Heart right ventricle (tissue), 16 donors: Measurements from ENCODE around the gene MAGI2. TPM values are rescaled to one million over a fixed set of nuclear protein-coding genes. Genes with fewer than 3 reads are reported as not detected.

Source experiments
- ATAC-seq, 8 donors: fragments of 200-7000 bp; cut with Tn5 transposase; one replicate each; pipeline ENCODE4 v1.9.1; 2020; ENCODE audit warnings: mild to moderate bottlenecking in 8 of 8, moderate library complexity in 8 of 8, moderate number of reproducible peaks in 1 of 8
- DNase-seq, 2 donors: peaks; one replicate each; pipeline ENCODE4 v3.0.0-alpha.2; 2020
- H3K27ac ChIP-seq, 10 donors: fragments of 200-600 bp; sonication (generic) in 2 of 10; one replicate each; pipeline versions ENCODE4 v1.5.0 to v1.8.0; 2020 to 2022; ENCODE audit warnings: mild to moderate bottlenecking in 3 of 10
- H3K27me3 ChIP-seq, 7 donors: fragments of 200-600 bp; one replicate each; pipeline ENCODE4 v1.8.0; 2021 to 2022; ENCODE audit warnings: mild to moderate bottlenecking in 2 of 7
- H3K36me3 ChIP-seq, 9 donors: fragments of 200-600 bp; sonication (generic) in 1 of 9; one replicate each; pipeline versions ENCODE4 v1.5.0 to v1.8.0; 2020 to 2022; ENCODE audit warnings: mild to moderate bottlenecking in 2 of 9
- H3K4me1 ChIP-seq, 9 donors: fragments of 200-600 bp; sonication (generic) in 1 of 9; one replicate each; pipeline versions ENCODE4 v1.5.0 to v1.8.0; 2020 to 2022; ENCODE audit warnings: mild to moderate bottlenecking in 4 of 9
- H3K4me3 ChIP-seq, 10 donors: fragments of 200-600 bp; sonication (generic) in 2 of 10; one replicate each; pipeline versions ENCODE4 v1.5.0 to v1.8.0; 2020 to 2022; ENCODE audit warnings: mild to moderate bottlenecking in 7 of 10, moderate library complexity in 2 of 10
- H3K9me3 ChIP-seq, 11 donors: fragments of 200-600 bp in 10 of 11; sonication (generic) in 2 of 11; one replicate each; pipeline versions ENCODE4 v1.5.0 to v1.8.0; 2013 to 2022; ENCODE audit warnings: mild to moderate bottlenecking in 2 of 11, control low read depth in 1 of 11, moderate library complexity in 1 of 11
- WGBS, 2 donors: extraction: QIAGEN DNeasy Blood & Tissue Kit; methylation state at CpG; one replicate each; pipeline ENCODE4 v1.1.7; 2013; ENCODE audit warnings: inconsistent platforms in 1 of 2; 5-methylcytosine and 5-hydroxymethylcytosine counted together
- intact Hi-C, 10 donors: fragments of 100-400 bp; cut with DNase I; formaldehyde crosslinking; loops; one replicate each; pipeline versions ENCODE4 v1.11.1 to v1.14.2; 2022
- polyA plus RNA-seq, 2 donors: library from polyadenylated mRNA; stranded (reverse); fragments of 200-250 nt; gene quantifications; one replicate each; pipeline ENCODE4 v1.2.3, GENCODE V29; 2013
- total RNA-seq, 10 donors: library from RNA; stranded (reverse); fragmentation: NEBNext Ultra II Directional in 3 of 10; extraction: Animal tissue kit (Norgen Biotek cat#: 25700) in 3 of 10; gene quantifications; one replicate each; pipeline versions ENCODE4 v1.2.1 to v1.2.4, GENCODE V29; 2021 to 2023
- TF ChIP-seq, protein P1 (sequence below), 9 donors: fragments of 200-600 bp; sonication (generic) in 2 of 9; IDR thresholded peaks; one replicate each; pipeline versions ENCODE4 v1.5.0 to v1.8.0; 2021 to 2022; ENCODE audit warnings: antibody characterized with exemption in 9 of 9, mild to moderate bottlenecking in 5 of 9, moderate library complexity in 1 of 9
- donor health status: Arrhythmogenic right ventricular cardiomyopathy.
- donor health status: ischemic (EF 13 %, LVEDD 7.1; RV severe dilation, severe dysfunction).
- donor health status: healthy with polysubstance abuse.
- donor health status: DM: no; HTN: yes; CAD: no.
- donor health status: DM: no; HTN: no; CAD: no.
- donor health status: ischemic (EF 25% LVEDD 6.9; RV normal size, moderate dysfunction).
- donor health status: ischemic (EF 25% LVEDD 5.7; RV mildly dilated, moderate dysfunction).
- donor health status: healthy.
- donor health status: DM: yes; HTN: yes; CAD: no.
- donor health status: Ischemic cardiomyopathy.
- donor health status: ischemic (EF 35%, LVEDD 5.7; RV mildly dilated, moderate dysfunction).
- donor health status: nonischemic (EF 11% LVEDD 7.7; RV severe dilation, severe dysfunction).
- donor health status: DM: yes; HTN: yes; CAD: no.
- donor health status: PGD.
- donor health status: ischemic (EF 29% LVEDD 5.4; RV normal size, mild dysfunction).
- donor health status: nonischemic (EF 23%, LVEDD 6.1; RV moderate dilation, normal function).

Gene MAGI2
- total and polyA plus RNA-seq, 12 donors = 0.83 to 6.0 (median 4.1) TPM

GRCh38 chr7:79312022-79312421 is 141.4 kb downstream of the MAGI2 start:
- intact Hi-C loops = no loop called here
- no peak overlapping the region for H3K4me3 ChIP-seq
- peaks cover 0 to 3% (median 0%) of the 10 kb centered on the region in 9 donors for H3K4me1 ChIP-seq
- no peak overlapping the region for H3K27ac ChIP-seq
- TF ChIP-seq, protein P1, sequence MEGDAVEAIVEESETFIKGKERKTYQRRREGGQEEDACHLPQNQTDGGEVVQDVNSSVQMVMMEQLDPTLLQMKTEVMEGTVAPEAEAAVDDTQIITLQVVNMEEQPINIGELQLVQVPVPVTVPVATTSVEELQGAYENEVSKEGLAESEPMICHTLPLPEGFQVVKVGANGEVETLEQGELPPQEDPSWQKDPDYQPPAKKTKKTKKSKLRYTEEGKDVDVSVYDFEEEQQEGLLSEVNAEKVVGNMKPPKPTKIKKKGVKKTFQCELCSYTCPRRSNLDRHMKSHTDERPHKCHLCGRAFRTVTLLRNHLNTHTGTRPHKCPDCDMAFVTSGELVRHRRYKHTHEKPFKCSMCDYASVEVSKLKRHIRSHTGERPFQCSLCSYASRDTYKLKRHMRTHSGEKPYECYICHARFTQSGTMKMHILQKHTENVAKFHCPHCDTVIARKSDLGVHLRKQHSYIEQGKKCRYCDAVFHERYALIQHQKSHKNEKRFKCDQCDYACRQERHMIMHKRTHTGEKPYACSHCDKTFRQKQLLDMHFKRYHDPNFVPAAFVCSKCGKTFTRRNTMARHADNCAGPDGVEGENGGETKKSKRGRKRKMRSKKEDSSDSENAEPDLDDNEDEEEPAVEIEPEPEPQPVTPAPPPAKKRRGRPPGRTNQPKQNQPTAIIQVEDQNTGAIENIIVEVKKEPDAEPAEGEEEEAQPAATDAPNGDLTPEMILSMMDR (IDR thresholded peaks at IDR 0.05) = no peak
- no peaks in the 10 kb centered on the region for H3K27me3 ChIP-seq
- H3K36me3 ChIP-seq = no peaks in the 10 kb centered on the region
- ATAC-seq (no peak), DNase-seq (no peak)
- WGBS, 2 donors = 87 to 96% methylated on average over 3 of the region's 3 CpGs
- H3K9me3 ChIP-seq = no peaks in the 10 kb centered on the region

- Histone ChIP-seq H3K4me1 (peaks cover 0 to 3% (median 0%) of the 10 kb centered on the region in 9 donors), H3K36me3 (no peaks in the 10 kb centered on the region), H3K27me3 (no peaks in the 10 kb centered on the region), H3K9me3 (no peaks in the 10 kb centered on the region), H3K27ac (no peak overlapping the region), H3K4me3 (no peak overlapping the region)
- DNase-seq = no peak
- intact Hi-C loops = loop anchor here in 2 of 10 donors (10.0 kb wide), 2 partner anchors 147 to 707 kb away; partner anchors contain the start of gene MAGI2 (in 1 of the 2)
- ATAC-seq = peak in 4 of 8 donors; percentile 53 to 89 (median 72)
- TF ChIP-seq, protein P1 (IDR thresholded peaks at IDR 0.05) = peak in 3 of 9 donors; percentile 7 to 37 (median 21)
- 51 to 57% methylated on average over 4 of the region's 4 CpGs for WGBS, 2 donors
Observed at GRCh38 chr7:79308192-79308591, 145.3 kb downstream of the MAGI2 start.

- TF ChIP-seq, protein P1 (IDR thresholded peaks at IDR 0.05) = no peak
- DNase-seq = no peak
- intact Hi-C loops = loop anchor here in 2 of 10 donors (10.0 kb wide), 2 partner anchors 147 to 707 kb away; partner anchors contain the start of gene MAGI2 (in 1 of the 2)
- no peaks in the 10 kb centered on the region for H3K9me3 ChIP-seq
- 77 to 84% methylated on average over 3 of the region's 3 CpGs for WGBS, 2 donors
- no peaks in the 10 kb centered on the region for H3K36me3 ChIP-seq
- H3K27me3 ChIP-seq = no peaks in the 10 kb centered on the region
- no peak overlapping the region for H3K27ac ChIP-seq
- H3K4me1 ChIP-seq = peaks cover 0 to 3% (median 0%) of the 10 kb centered on the region in 9 donors
- H3K4me3 ChIP-seq = no peak overlapping the region
- ATAC-seq = no peak
Observed at GRCh38 chr7:79307376-79307775, 146.1 kb downstream of the MAGI2 start.

- intact Hi-C loops = loop anchor here in 2 of 10 donors (10.0 kb wide), 2 partner anchors 150 to 710 kb away; partner anchors contain the start of gene MAGI2 (in 1 of the 2)
- ATAC-seq = no peak
- Histone ChIP-seq H3K27ac (no peak overlapping the region), H3K36me3 (no peaks in the 10 kb centered on the region), H3K4me3 (no peak overlapping the region), H3K27me3 (no peaks in the 10 kb centered on the region), H3K4me1 (peaks cover 0 to 3% (median 0%) of the 10 kb centered on the region in 9 donors), H3K9me3 (peaks cover 0 to 9% (median 0%) of the 10 kb centered on the region in 11 donors)
- WGBS, 2 donors = 76 to 78% methylated on average over 2 of the region's 2 CpGs
- TF ChIP-seq, protein P1 (IDR thresholded peaks at IDR 0.05) = no peak
- no peak for DNase-seq
Observed at GRCh38 chr7:79304711-79305110, 148.8 kb downstream of the MAGI2 start.
